HEK293T (cell line): Measurements from ENCODE around the gene CMPK2.

ENCODE experiments used
- BHLHE40 ChIP-seq: fragments of 450-650 bp; IDR thresholded peaks from 2 replicates; pipeline ENCODE4 v1.6.1; 2016; ENCODE audit warnings: mild to moderate bottlenecking, moderate library complexity, borderline replicate concordance
- ELF4 ChIP-seq: fragments of 450-650 bp; IDR thresholded peaks from 2 replicates; pipeline ENCODE4 v1.6.1; 2017; ENCODE audit warnings: antibody characterized with exemption
- FOXK2 ChIP-seq: fragments of 450-650 bp; IDR thresholded peaks from 2 replicates; pipeline ENCODE4 v1.6.1; 2016; ENCODE audit warnings: mild to moderate bottlenecking
- LEF1 ChIP-seq: fragments of 450-650 bp; IDR thresholded peaks from 2 replicates; pipeline ENCODE4 v1.6.1; 2017; ENCODE audit warnings: mild to moderate bottlenecking, borderline replicate concordance
- SUZ12 ChIP-seq: fragments of 450-650 bp; IDR thresholded peaks from 2 replicates; pipeline ENCODE4 v1.6.1; 2016; ENCODE audit warnings: mild to moderate bottlenecking
- ZNF384 ChIP-seq: fragments of 450-650 bp; IDR thresholded peaks from 2 replicates; pipeline ENCODE4 v1.6.1; 2016

GRCh38 chr2:6831229-6831628 lies 34.5 kb downstream of the CMPK2 start:
- TF ChIP-seq FOXK2 = no peak
- TF ChIP-seq ELF4 = no peak
- no peak for TF ChIP-seq BHLHE40
- TF ChIP-seq LEF1 = no peak
- no peak for TF ChIP-seq SUZ12
- no peak for TF ChIP-seq ZNF384
